Measurements from ENCODE around the gene FKBP1A.

DNA sequence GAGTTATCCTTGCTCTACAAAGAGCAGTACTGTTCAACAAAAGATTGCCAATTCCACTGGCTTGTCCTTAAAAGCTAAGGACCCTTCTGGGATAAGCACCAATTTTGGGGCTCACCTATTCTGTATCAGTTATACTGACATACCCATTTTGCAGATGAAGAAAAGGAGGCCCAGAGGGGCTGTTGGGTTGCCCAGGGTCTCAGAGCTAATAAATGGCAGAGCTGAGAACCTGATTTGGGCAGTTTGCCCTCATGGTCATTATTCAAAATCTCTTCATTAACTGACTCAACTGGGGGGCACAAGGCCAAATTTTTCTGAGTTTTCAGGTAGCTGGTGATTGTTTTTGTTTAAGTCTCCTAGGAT is 42.5 kb upstream of the FKBP1A start:
- no peak for TF ChIP-seq POLR2AphosphoS5 (IDR thresholded peaks at IDR 0.05; ENCODE audit: low read depth)
- no peak for TF ChIP-seq CTCF (IDR thresholded peaks at IDR 0.05; ENCODE audit: insufficient read depth, low read length)
